Measurements from ENCODE around the gene CAB39. TPM values are rescaled to one million over a fixed set of nuclear protein-coding genes. Genes with fewer than 3 reads are reported as not detected.
A peak's percentile ranks its signal among the peaks of the same experiment; 100 is the strongest.

The CAB39 gene
- total and polyA plus RNA-seq, 2 of the 8 experiments (the other 6 are each of a cell fraction or from before 2014, with no cell fraction given): 16.4 to 50.5 TPM

- H2AK5ac ChIP-seq (ENCODE audit: low read depth, low read length): peak overlapping the region; percentile 24; the same call in 1 of the 2 replicates
- H2BK120ac ChIP-seq (replicated peaks; ENCODE audit: low read depth, low read length): peak overlapping the region; percentile 40
- H4K20me1 ChIP-seq (replicated peaks in 1 of 2; ENCODE audit: control insufficient read depth in 1 of 2, insufficient read depth in 2 of 2, low read length in 2 of 2): no peaks in the 10 kb centered on the region
- TF ChIP-seq HDAC6 (IDR thresholded peaks at IDR 0.05; ENCODE audit: low read depth, low read length): no peak
- TF ChIP-seq NANOG (IDR thresholded peaks at IDR 0.05; ENCODE audit: insufficient read depth, low read depth, low read length, poor library complexity, severe bottlenecking): peak; percentile 46
- H3K23me2 ChIP-seq (ENCODE audit: low read depth, low read length): no peaks in the 10 kb centered on the region
- peaks cover 0 to 3% (median 1%) of the 10 kb centered on the region in 4 experiments; a peak in 3 of 7 replicates for H3K27me3 ChIP-seq (replicated peaks in 1 of 4; ENCODE audit: control insufficient read depth in 3 of 4, extremely low read depth in 1 of 4, insufficient read depth in 3 of 4, low read length in 3 of 4)
- no peak overlapping the region; a peak in 1 of 4 replicates for H3K4me2 ChIP-seq (ENCODE audit: insufficient read depth in 1 of 2, low read depth in 2 of 2, low read length in 2 of 2)
- H2BK12ac ChIP-seq (ENCODE audit: low read depth, low read length): peak overlapping the region; percentile 87; the same call in 1 of the 2 replicates
- peak overlapping the region; percentile 17 for H4K91ac ChIP-seq (replicated peaks; ENCODE audit: insufficient read length, low read length)
- H3K4ac ChIP-seq (replicated peaks; ENCODE audit: insufficient read length, low read depth, low read length): no peak overlapping the region
- H3K4me3 ChIP-seq (ENCODE audit: extremely low read depth in 1 of 4, insufficient read depth in 2 of 4, low read depth in 3 of 4, low read length in 4 of 4): no peak overlapping the region
- H4K5ac ChIP-seq (ENCODE audit: insufficient read length, low read depth, low read length): no peak overlapping the region
- no peaks in the 10 kb centered on the region for H3K79me1 ChIP-seq (ENCODE audit: low read depth, low read length)
- H3K79me2 ChIP-seq (ENCODE audit: control insufficient read depth in 1 of 2, insufficient read depth in 2 of 2, low read length in 2 of 2): no peaks in the 10 kb centered on the region
- no peak overlapping the region for H3K9ac ChIP-seq (replicated peaks in 1 of 4; ENCODE audit: extremely low read depth in 1 of 4, low read depth in 3 of 4, low read length in 3 of 4)
- 71% methylated on average over 9 of the region's 9 CpGs; no CpG with 5 or more reads in 1 of the 2 experiments for WGBS, 2 experiments (ENCODE audit: extremely low coverage in 1 of 2, insufficient coverage in 1 of 2, insufficient read length in 1 of 2, insufficient replicate concordance in 2 of 2, low coverage in 1 of 2, low lambda C conversion rate in 2 of 2, missing lambda C conversion rate in 1 of 2)
- peak overlapping the region; percentile 60 for H2BK5ac ChIP-seq (ENCODE audit: low read depth, low read length)
- H2BK15ac ChIP-seq (ENCODE audit: low read length): peak overlapping the region; percentile 92; the same call in 1 of the 2 replicates
- H3K23ac ChIP-seq (ENCODE audit: insufficient read length): no peak overlapping the region
- no peak overlapping the region for H3K56ac ChIP-seq (replicated peaks; ENCODE audit: insufficient read length, low read depth, low read length)
- ChIA-PET CTCF (ENCODE audit: partially characterized antibody) (interaction anchor here (0.6 kb wide), 1 partner anchor 9 kb away, joined by 3 read pairs; no protein-coding TSS in a partner anchor), POLR2A (ENCODE audit: partially characterized antibody) (no interaction called here)
- peak overlapping the region; percentile 16; the same call in 1 of the 2 replicates for H4K8ac ChIP-seq (ENCODE audit: extremely low read depth, insufficient read depth, low read length)
- no peak overlapping the region for H3K14ac ChIP-seq (ENCODE audit: insufficient read length)
- H3K18ac ChIP-seq (ENCODE audit: extremely low read depth, low read length): peak overlapping the region; percentile 93
- H2AFZ ChIP-seq (ENCODE audit: low read length): no peak overlapping the region
- DNase-seq (ENCODE audit: low read depth in 1 of 2, low spot score in 2 of 2): peak in 1 of 2 experiments; percentile 17
- FAIRE-seq: no peak
- no peaks in the 10 kb centered on the region for H3K9me3 ChIP-seq (ENCODE audit: insufficient read depth in 2 of 2, low read depth in 1 of 2, low read length in 1 of 2)
- no peaks in the 10 kb centered on the region for H3K36me3 ChIP-seq (ENCODE audit: control insufficient read depth in 2 of 4, insufficient read depth in 4 of 4, low read length in 3 of 4)
- H2BK20ac ChIP-seq (ENCODE audit: low read length): peak overlapping the region; percentile 80
- H3K27ac ChIP-seq (ENCODE audit: low read depth, low read length): no peak overlapping the region
- peaks cover 7 to 18% (median 14%) of the 10 kb centered on the region in 4 experiments; a peak in 6 of 7 replicates for H3K4me1 ChIP-seq (replicated peaks in 1 of 4; ENCODE audit: control insufficient read depth in 3 of 4, insufficient read depth in 4 of 4, low read length in 3 of 4)
Observed at GRCh38 chr2:230666885-230667712, 45.5 kb upstream of the CAB39 start.

Data from H1 (cell line).